Lung (tissue), 12 donors: ENCODE results near the gene DAAM1. TPM values are rescaled to one million over a fixed set of nuclear protein-coding genes. Genes with fewer than 3 reads are reported as not detected.

Experiments used
- ATAC-seq: fragments of 200-7000 bp; cut with Tn5 transposase; one replicate; pipeline ENCODE4 v1.9.1; 2020; ENCODE audit warnings: moderate number of reproducible peaks; ENCODE audit not compliant: insufficient read depth, low FRiP score
- DNase-seq, 3 donors: peaks; one replicate each; pipeline ENCODE4 v3.0.0-alpha.2; 2013 to 2017
- H3K27ac ChIP-seq, 2 donors: one replicate each; pipeline ENCODE4 v1.5.1; 2013; ENCODE audit warnings: mild to moderate bottlenecking in 2 of 2, moderate library complexity in 2 of 2, control low read depth in 1 of 2, inconsistent platforms in 1 of 2, low read depth in 1 of 2, low read length in 1 of 2
- H3K27me3 ChIP-seq, 3 donors: one replicate each; pipeline ENCODE4 v1.5.1; 2013; ENCODE audit warnings: low read length in 2 of 3; ENCODE audit not compliant: control insufficient read depth in 3 of 3, insufficient read depth in 3 of 3
- H3K36me3 ChIP-seq, 4 donors: one replicate each; pipeline ENCODE4 v1.5.1; 2013; ENCODE audit warnings: low read length in 4 of 4, mild to moderate bottlenecking in 1 of 4, moderate library complexity in 1 of 4; ENCODE audit not compliant: control insufficient read depth in 4 of 4, insufficient read depth in 4 of 4
- H3K4me1 ChIP-seq, 5 donors: one replicate each; pipeline ENCODE4 v1.5.1; 2013; ENCODE audit warnings: low read length in 5 of 5, mild to moderate bottlenecking in 2 of 5, moderate library complexity in 1 of 5; ENCODE audit not compliant: control insufficient read depth in 5 of 5, insufficient read depth in 5 of 5
- H3K4me3 ChIP-seq: one replicate; pipeline ENCODE4 v1.5.1; 2013; ENCODE audit warnings: mild to moderate bottlenecking, control low read depth, moderate library complexity
- H3K9ac ChIP-seq, 2 donors: one replicate each; pipeline ENCODE4 v1.5.1; 2013; ENCODE audit warnings: low read length in 2 of 2, control low read depth in 1 of 2; ENCODE audit not compliant: insufficient read depth in 1 of 2
- H3K9me3 ChIP-seq, 4 donors: one replicate each; pipeline ENCODE4 v1.5.1; 2013; ENCODE audit warnings: low read length in 3 of 4, mild to moderate bottlenecking in 1 of 4, moderate library complexity in 1 of 4; ENCODE audit not compliant: control insufficient read depth in 4 of 4, insufficient read depth in 3 of 4
- CTCF ChIP-seq: IDR thresholded peaks from 2 replicates; pipeline ENCODE4 v1.5.1; 2012; ENCODE audit warnings: mild to moderate bottlenecking; ENCODE audit errors: control extremely low read depth, extremely low read depth
- WGBS, 2 donors: extraction: QIAGEN DNeasy Blood & Tissue Kit; methylation state at CpG; one replicate each; pipeline ENCODE4 v1.1.7; 2013; 5-methylcytosine and 5-hydroxymethylcytosine counted together
- polyA plus RNA-seq, 2 donors: library from polyadenylated mRNA; stranded (reverse); fragments of 200-250 nt; gene quantifications; one replicate each; pipeline ENCODE4 v1.2.1, GENCODE V29; 2013
- total RNA-seq, 2 donors: library from RNA; depleted of rRNA in 1 of 2; stranded (reverse); fragments of >200 nt in 1 of 2; gene quantifications; one replicate each; pipeline ENCODE4 v1.2.1, GENCODE V29; 2014 to 2021
- donor health status: control.
- donor health status: control.
- donor health status: Bipolar disorder and iron deficiency.
- donor health status: healthy.
- donor health status: DM: yes; HTN: yes; CAD: no.

DAAM1 gene
- total and polyA plus RNA-seq, 4 donors = 10.3 to 84.6 (median 32.6) TPM

DNA sequence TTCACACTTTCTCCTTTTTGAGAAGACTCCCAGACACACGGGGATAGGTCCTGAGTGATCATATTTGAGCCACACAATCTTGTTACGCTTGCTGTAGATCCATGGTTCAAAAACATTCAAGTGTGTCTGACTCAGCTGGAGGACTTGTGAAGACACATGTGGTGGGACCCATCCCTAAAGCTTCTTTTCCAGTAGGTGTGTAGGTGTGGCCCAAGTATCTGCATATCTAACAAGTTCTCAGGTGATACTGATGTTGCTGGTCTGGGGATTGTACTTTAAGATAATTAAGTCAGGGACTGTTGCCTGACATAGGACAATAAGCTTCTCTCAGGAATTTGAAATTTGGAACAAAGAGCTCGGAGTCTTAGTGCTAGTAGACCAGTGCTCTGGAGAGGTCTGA is 4.1 kb upstream of the DAAM1 start:
- WGBS, 2 donors = 94 to 95% methylated on average over 3 of the region's 3 CpGs
- Histone ChIP-seq H3K27me3 (no peaks in the 10 kb centered on the region), H3K36me3 (no peaks in the 10 kb centered on the region), H3K27ac (no peak overlapping the region), H3K4me3 (no peak overlapping the region), H3K9ac (no peak overlapping the region), H3K4me1 (peaks cover 0 to 5% (median 0%) of the 10 kb centered on the region in 5 donors), H3K9me3 (no peaks in the 10 kb centered on the region)
- TF ChIP-seq CTCF = no peak
- ATAC-seq = no peak
- no peak for DNase-seq

DNA sequence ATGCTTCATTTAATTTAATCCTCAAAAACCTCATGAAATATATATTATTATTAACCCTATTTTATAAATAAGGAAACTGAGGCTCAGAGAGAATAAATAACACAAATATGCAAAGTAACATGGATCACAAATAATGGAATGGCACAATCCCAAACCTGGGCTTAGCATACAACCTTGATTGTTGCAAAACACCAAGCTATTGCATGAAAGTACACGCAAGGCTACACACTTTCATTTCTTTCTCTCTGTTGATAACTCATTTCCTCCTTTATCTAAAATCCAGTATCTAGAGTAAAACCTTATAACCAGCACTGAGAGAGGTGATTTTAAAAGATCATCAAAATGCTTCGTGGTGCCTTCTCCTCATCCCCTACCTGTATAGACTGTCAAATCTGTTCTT is 2.8 kb upstream of the DAAM1 start:
- ATAC-seq (no peak), DNase-seq (no peak)
- 67 to 73% methylated on average over 2 of the region's 2 CpGs for WGBS, 2 donors
- H3K4me3 ChIP-seq = no peak overlapping the region
- no peak overlapping the region for H3K27ac ChIP-seq
- no peak overlapping the region for H3K9ac ChIP-seq
- no peaks in the 10 kb centered on the region for H3K27me3 ChIP-seq
- H3K36me3 ChIP-seq = no peaks in the 10 kb centered on the region
- no peaks in the 10 kb centered on the region for H3K9me3 ChIP-seq
- TF ChIP-seq CTCF = no peak
- peaks cover 0 to 17% (median 5%) of the 10 kb centered on the region in 5 donors for H3K4me1 ChIP-seq

DNA sequence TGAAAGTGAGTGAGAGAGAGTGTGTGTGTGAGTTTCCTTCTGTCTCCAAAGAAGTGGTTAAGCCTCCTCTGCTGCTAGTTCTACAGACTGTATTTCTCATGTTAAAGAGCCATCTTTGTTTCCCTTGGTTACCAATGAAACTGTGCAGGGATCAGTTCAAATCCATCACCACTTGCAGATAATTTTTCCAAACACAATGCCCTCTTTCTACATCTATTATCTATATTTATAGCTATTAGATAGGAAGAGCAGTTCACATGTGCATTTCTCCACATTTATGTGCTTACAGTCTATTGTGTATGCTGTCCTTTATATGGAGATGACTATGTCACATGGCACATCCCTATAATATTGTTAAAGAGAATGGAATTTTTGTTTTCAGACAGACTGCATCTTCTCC is 2.2 kb upstream of the DAAM1 start:
- no peaks in the 10 kb centered on the region for H3K27me3 ChIP-seq
- DNase-seq (no peak), ATAC-seq (no peak)
- peaks cover 2 to 18% (median 5%) of the 10 kb centered on the region in 5 donors for H3K4me1 ChIP-seq
- TF ChIP-seq CTCF = no peak
- no peaks in the 10 kb centered on the region for H3K36me3 ChIP-seq
- H3K9ac ChIP-seq = no peak overlapping the region
- no peaks in the 10 kb centered on the region for H3K9me3 ChIP-seq
- no peak overlapping the region for H3K4me3 ChIP-seq
- H3K27ac ChIP-seq = no peak overlapping the region

GRCh38 chr14:59187118-59187517 is 1.3 kb upstream of the DAAM1 start:
- H3K4me1 ChIP-seq = peaks cover 4 to 18% (median 8%) of the 10 kb centered on the region in 5 donors
- no peaks in the 10 kb centered on the region for H3K27me3 ChIP-seq
- no peak overlapping the region for H3K4me3 ChIP-seq
- WGBS, 2 donors = 57 to 69% methylated on average over 4 of the region's 4 CpGs
- no peak overlapping the region for H3K27ac ChIP-seq
- H3K9ac ChIP-seq = peak overlapping the region in 1 of 2 donors; percentile 64
- no peaks in the 10 kb centered on the region for H3K36me3 ChIP-seq
- no peak for TF ChIP-seq CTCF
- ATAC-seq (no peak), DNase-seq (no peak)
- no peaks in the 10 kb centered on the region for H3K9me3 ChIP-seq
